ENCODE measurements around the gene APOBEC3C.
"Not testable (repeated sequence)": the region's sequence is repeated elsewhere in the genome, so short reads cannot be mapped to it uniquely, and the experiment has no call there.

Gene APOBEC3C

DNA sequence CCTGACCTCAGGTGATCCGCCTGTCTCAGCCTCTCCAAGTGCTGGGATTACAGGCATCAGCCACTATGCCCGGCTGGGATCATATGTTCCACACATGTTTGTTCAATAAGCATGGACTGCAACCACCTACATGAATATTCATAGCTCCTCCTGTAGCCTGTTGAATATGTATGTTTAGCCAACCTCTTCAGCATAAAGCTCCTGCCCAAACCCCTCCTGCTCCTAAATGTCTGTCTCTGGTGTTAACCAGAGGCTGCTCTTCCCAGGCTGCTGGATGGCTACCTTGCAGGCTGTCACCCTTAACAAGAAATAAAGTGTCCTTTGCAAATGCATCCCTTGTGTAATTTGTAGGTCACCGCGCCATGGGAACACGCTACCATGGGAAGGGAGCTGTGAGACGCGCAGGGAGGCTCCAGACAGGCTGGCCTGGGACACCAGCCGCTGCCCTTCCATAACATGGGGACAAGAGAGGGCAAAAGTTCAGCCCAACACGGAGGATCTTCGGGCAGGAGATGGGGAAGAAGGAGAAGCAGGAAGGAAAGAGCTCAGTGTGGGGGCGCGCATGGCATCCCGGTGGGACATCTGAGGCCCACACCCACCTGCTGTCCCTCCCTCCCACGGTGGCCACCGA is 6.1 kb downstream of the APOBEC3C start:
- not testable (repeated sequence) for DNase-seq (ENCODE audit: low spot score)

DNA sequence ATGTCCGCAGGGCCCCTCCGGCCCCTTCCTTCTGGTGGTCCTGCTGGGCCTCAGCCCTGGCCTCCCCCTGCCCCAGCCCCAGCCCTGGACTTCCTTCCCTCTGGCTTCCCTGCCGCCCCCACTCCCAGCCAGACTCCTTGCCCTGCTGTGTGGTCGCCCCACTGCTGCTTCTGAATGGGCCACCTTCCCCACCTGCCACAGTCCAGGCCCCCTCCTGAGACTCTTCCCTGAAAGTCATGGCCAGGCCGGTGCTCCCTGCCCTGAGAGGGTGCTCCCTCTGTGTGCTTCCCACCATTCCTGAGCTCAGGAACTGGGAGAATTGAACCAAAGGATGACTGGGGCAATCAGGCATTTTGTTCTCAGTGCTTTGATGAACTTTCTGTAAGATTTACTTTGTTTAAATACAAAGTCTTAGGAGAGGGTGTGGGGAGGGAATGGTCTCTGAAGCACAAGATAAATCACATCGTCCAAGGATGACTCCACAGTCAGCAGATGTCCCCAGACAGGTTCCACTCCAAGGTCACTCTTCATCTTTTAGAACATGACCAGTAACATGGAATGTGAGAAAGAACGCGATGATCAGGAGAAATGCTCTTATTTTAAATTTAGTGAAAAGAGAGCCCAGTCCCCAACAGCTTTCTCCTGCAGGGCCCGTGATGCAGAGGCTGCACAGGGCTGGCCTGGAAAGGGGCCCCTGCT is 7.6 kb downstream of the APOBEC3C start:
- DNase-seq (ENCODE audit: low spot score), result no peak

DNA sequence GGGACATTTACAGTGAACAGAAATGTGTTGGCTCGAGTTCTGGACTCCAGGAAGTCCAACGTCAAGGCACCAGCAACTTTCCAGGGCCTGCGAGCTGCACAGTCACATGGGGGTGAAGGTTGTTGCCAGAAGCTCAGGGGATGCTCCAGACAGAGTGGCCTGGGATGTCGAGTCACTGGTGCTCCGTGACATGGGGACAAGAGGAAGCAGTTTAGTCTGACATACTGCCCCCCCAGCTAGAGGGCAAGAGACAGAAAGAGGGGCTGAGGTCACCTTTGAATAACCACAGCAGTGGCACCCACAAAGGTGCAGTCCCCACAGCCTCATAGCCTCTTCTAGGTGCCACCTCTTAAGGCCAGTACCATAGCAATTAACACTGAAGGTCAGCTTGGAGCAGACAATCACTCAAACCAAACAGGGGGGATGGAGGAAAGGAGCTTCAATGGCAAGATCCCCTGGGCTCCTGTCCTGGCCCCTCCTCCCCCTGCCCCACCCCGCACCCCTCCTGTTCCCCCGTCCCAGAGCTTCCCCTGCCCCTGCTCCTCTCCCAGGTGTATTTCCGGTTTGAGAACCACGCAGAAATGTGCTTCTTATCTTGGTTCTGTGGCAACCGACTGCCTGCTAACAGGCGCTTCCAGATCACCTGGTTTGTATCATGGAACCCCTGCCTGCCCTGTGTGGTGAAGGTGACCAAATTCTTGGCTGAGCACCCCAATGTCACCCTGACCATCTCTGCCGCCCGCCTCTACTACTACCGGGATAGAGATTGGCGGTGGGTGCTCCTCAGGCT is 10.7 kb downstream of the APOBEC3C start:
- DNase-seq (ENCODE audit: low spot score), result no peak

DNA sequence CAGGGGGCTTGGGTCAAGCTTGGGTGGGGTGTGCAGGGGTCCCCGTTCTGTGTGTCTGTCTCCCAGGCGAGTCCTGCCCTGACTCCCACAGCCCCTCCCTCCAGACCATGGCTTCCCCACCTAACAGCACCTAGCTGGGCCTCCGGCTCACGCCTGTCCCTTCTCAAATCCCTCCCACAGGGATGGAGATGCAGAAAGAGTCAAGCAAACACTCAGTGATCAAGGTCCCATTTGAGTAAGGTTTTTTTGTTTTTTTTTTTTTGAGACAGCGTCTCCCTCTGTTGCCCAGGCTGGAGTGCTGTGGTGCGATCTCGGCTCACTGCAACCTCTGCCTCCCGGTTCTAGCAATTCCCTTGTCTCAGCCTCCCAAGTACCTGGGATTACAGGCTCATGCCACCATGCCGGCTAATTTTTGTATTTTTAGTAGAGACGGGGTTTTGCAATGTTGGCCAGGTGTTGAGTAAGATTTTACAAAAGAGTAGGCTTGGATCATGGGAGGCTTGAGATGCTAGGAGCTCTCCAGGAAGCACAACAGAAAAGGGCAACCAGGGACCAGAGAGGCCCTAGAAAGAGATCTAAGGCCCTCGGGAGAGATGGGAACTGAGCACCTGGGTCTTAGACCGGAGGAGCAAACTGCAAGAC is 12.6 kb downstream of the APOBEC3C start:
- no peak for DNase-seq (ENCODE audit: low spot score)

DNA sequence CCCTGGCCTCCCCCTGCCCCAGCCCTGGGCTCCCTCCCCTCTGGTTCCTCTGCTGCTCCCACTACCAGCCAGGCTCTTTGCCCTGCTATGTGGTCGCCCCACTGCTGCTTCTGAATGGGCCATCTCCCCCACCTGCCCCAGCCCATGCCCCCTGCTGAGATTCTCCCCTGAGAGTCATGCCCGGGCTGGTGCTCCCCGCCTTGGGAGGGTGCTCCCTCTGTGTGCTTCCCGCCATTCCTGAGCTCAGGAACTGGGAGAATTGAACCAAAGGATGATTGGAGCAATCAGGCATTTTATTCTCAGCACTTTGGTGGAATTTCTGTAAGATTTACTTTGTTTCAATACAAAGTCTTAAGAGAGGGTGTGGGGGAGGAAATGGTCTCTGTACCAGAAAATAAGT is 13.7 kb downstream of the APOBEC3C start:
- no peak for DNase-seq (ENCODE audit: low spot score)

DNA sequence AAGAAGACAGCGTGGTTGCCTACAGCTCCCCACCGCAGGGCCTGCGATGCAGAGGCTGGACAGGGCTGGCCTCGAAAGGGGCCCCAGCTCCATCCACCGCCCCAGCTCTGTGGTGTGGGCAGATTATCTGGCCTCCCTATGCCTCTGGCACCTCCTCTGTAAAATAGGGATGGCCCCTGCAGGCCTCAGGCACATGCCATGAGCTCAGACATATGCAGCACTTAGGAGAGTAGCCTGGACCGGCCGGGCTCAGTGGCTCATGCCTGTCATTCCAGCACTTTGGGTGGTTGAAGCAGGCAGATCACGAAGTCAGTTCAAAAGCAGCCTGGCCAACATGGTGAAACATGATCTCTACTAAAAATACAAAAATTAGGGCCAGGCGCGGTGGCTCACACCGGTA is 14.2 kb downstream of the APOBEC3C start:
- DNase-seq (ENCODE audit: low spot score), result no peak

DNA sequence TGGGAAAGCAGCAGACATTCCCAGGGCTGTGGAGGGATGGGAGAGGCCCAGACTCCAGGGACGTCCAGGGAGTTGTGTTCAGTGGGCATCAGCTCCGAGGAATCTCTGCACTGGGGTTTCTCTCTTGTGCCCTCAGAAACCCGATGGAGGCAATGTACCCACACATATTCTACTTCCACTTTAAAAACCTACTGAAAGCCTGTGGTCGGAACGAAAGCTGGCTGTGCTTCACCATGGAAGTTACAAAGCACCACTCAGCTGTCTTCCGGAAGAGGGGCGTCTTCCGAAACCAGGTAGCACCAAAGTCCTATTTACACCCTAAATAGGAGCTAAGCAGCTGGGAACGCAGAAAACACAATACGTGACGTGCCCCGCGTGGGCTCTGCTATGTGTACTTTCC is 15.2 kb downstream of the APOBEC3C start:
- no peak for DNase-seq (ENCODE audit: low spot score)

DNA sequence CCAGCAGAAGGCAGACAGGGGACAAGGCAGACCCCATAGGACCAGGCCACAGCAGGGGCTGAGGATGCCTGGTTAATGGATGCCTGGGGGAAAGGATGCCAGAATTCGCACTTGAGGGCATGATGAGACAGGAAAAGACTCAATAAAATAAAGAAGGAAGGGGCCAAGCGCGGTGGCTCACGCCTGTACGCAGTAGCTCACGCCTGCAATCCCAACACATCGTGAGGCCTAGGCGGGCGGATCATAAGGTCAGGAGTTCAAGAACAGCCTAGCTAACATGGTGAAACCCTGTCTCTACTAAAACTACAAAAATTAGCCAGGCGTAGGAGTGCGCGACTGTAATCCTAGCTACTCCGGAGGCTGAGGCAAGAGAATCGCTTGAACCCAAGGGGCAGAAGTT is 16.6 kb downstream of the APOBEC3C start:
- no peak for DNase-seq (ENCODE audit: low spot score)

DNA sequence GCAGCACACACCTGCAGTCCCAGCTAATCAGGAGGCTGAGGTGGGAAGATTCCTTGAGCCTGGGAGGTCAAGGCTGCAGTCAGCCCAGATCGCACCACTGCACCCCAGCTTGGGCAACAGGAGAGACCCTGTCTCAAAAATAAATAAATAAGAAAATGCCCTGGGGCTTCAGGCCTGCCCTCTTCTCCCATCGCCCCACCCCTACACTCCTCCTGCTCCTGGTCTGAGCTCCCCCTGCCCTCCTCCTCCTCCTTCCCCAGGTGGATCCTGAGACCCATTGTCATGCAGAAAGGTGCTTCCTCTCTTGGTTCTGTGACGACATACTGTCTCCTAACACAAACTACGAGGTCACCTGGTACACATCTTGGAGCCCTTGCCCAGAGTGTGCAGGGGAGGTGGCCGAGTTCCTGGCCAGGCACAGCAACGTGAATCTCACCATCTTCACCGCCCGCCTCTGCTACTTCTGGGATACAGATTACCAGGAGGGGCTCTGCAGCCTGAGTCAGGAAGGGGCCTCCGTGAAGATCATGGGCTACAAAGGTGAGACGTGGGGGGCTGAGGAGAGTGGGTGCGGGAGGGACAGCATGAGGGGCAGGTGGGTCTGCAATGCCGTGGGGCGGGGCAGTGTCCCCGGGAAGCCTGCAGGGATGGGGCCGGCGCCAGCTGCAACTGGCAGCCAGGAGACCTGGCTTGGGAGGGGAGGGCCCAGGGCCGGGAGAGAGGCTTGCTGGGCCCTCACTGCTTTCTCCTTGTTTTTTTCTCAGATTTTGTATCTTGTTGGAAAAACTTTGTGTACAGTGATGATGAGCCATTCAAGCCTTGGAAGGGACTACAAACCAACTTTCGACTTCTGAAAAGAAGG is 17.6 kb downstream of the APOBEC3C start:
- peak; percentile 40 for DNase-seq (ENCODE audit: low spot score)

DNA sequence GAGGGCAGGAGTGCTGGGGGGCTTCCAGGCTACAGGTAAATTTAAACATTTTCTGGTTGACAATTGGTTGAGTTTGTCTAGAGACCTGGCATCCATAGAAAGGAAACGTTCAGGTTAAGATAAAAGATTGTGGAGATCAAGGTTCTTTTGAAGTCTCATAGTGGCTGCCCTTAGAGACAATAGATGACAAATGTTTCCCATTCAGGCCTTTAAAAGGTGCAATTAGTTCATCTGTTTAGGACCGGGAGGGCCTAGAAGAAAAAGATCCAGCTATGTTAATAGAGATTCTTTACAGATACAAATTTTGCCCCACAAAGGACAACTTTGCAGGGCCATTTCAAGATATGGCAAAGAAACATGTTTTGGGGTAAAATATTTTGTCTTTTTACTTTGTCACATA is 23.0 kb downstream of the APOBEC3C start:
- not testable (repeated sequence) for DNase-seq (ENCODE audit: low spot score)

DNA sequence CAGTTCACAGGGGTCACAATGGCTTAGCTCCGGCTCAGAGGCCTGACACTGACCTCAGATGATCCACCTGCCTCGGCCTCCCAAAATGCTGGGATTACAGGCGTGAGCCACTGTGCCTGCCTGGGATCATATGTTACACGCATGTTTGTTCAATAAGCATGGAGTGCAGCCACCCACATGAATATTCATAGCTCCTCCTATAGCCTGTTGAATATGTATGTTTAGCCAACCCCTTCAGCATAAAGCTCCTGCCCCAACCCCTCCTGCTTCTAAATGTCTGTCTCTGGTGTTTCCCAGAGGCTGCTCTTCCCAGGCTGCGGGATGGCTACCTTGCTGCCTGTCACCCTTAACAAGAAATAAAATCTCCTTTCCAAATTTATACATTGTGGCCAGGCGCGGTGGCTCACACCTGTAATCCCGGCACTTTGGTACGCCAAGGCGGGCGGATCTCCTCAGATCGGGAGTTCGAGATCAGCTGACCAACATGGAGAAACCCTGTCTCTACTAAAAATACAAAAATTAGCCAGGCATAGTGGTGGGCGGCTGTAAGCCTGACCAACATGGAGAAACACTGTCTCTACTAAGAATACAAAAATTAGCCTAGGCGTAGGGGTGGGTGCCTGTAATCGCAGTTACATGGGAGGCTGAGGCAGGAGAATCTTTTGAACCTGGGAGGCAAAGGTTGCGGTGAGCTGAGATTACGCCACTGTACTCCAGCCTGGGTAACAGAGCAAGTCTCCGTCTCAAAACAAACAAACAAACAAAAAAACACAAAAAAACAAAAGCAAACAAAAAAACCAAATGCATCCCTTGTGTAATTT is 25.5 kb downstream of the APOBEC3C start:
- DNase-seq (ENCODE audit: low spot score), result no peak

DNA sequence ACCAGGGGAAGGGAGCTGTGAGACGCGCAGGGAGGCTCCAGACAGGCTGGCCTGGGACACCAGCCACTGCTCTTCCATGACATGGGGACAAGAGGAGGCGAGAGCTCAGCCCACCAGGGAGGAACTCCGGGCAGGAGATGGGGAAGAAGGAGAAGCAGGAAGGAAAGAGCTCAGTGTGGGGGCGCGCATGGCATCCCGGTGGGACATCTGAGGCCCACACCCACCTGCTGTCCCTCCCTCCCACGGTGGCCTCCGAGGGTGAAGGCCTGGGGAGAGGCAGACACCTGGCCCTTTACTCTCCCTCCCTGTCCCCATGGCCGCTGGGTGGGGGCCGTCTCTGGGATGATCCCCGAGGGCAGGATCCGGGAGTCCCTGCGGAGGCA is 26.1 kb downstream of the APOBEC3C start:
- DNase-seq (ENCODE audit: low spot score), result not testable (repeated sequence)

DNA sequence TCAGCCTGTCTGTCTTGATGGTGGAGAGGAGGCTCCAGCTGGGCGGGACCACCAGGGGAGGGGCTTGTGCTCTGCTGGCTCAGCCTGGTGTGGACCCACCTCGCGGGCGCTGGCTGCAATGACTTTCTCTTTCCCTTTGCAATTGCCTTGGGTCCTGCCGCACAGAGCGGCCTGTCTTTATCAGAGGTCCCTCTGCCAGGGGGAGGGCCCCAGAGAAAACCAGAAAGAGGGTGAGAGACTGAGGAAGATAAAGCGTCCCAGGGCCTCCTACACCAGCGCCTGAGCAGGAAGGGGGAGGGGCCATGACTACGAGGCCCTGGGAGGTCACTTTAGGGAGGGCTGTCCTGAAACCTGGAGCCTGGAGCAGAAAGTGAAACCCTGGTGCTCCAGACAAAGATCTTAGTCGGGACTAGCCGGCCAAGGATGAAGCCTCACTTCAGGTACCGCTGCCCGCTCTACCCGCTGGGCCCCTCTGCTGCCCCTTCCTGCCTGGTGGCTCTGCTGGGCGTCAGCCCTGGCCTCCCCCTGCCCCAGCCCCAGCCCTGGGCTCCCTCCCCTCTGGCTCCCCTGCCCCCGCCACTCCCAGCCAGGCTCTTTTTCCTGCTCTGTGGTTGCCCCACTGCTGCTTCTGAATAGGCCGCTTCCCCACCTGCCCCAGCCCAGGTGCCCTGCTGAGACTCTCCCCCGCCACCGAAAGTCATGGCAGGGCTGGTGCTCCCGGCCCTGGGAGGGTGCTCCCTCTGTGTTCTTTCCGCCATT is 26.7 kb downstream of the APOBEC3C start, which contains the start of gene APOBEC3F:
Gene APOBEC3F, plus strand, starts transcription at position 327 of the 759 bp plus-strand sequence. Its CDS starts 97 bp downstream, at position 424.
- peak; percentile 53 for DNase-seq (ENCODE audit: low spot score)

DNA sequence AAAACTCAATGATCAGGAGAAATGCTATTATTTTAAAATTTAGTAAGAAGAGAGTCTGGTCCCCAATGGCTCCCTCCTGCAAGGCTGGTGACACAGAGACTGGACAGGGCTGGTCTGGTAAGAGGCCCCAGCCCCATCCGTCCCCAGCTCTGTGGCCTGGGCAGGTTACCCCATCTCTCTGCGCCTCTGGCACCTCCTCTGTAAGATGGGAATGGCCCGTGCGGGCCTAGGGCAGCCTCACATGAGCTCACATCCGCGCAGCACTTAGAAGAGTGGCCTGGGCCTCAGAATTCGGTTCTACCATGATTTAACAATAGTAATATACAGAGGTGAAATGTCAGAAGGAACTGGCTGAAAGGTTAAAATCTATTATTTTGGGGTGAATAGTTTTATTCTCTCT is 27.9 kb downstream of the APOBEC3C start:
- DNase-seq (ENCODE audit: low spot score), result no peak

DNA sequence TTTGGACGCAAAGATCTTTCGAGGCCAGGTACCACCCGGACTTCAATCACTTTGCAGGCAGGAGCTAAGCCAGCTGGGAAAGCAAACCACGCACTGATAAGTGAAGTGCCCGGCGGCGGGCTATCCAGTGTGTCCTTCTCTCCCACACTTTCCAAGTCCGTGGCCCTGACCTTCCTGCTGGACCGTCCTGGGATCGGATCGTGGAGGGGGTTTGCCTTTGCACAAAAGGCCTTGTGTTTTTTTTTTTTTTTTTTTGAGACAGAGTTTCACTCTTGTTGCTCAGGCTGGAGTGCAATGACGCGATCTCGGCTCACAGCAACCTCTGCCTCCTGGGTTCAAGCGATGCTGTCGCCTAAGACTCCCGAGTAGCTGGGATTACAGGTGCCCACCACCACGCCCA is 29.0 kb downstream of the APOBEC3C start:
- not testable (repeated sequence) for DNase-seq (ENCODE audit: low spot score)

DNA sequence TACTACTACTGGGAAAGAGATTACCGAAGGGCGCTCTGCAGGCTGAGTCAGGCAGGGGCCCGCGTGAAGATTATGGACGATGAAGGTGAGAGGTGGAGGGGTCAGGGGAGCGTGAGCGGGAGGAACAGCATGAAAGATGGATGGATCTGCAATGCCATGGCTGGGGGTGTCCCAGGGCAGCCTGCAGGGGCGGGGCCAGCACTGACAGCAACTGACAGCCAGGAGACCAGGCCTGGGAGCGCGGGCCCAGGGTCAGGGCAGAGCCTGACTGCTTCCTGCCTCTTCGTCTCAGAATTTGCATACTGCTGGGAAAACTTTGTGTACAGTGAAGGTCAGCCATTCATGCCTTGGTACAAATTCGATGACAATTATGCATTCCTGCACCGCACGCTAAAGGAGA is 31.1 kb downstream of the APOBEC3C start:
- not testable (repeated sequence) for DNase-seq (ENCODE audit: low spot score)

DNA sequence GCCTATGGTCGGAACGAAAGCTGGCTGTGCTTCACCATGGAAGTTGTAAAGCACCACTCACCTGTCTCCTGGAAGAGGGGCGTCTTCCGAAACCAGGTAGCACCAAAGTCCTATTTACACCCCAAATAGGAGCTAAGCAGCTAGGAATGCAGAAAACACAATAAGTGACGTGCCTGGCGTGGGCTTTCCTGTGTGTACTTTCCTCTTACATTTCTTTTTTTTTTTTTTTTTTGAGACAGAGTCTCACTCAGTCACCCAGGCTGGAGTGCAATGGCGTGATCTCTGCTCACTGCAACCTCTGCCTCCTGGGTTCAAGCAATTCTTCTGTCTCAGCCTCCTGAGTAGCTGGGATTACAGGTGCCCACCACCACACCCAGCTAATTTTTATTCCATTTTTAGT is 35.4 kb downstream of the APOBEC3C start:
- DNase-seq (ENCODE audit: low spot score), result not testable (repeated sequence)

DNA sequence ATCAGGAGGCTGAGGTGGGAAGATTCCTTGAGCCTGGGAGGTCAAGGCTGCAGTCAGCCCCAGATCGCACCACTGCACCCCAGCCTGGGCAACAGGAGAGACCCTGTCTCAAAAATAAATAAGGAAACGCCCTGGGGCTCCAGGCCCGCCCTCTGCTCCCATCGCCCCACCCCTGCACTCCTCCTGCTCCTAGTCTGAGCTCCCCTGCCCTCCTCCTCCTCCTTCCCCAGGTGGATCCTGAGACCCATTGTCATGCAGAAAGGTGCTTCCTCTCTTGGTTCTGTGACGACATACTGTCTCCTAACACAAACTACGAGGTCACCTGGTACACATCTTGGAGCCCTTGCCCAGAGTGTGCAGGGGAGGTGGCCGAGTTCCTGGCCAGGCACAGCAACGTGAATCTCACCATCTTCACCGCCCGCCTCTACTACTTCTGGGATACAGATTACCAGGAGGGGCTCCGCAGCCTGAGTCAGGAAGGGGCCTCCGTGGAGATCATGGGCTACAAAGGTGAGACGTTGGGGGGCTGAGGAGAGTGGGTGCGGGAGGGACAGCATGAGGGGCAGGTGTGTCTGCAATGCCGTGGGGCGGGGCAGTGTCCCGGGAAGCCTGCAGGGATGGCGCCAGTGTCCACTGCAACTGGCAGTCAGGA is 37.9 kb downstream of the APOBEC3C start:
- DNase-seq (ENCODE audit: low spot score), result not testable (repeated sequence)

DNA sequence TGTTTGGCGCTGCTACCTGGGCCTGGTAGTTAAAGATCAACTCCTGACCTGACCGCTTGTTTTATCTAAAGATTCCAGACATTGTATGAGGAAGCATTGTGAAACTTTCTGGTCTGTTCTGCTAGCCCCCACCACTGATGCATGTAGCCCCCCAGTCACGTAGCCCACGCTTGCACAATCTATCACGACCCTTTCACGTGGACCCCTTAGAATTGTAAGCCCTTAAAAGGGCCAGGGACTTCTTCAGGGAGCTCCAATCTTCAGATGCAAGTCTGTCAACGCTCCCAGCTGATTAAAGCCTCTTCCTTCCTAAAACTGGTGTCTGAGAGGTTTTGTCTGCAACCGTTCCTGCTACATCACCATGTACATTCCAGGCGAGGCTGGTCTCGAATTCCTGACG is 41.6 kb downstream of the APOBEC3C start:
- DNase-seq (ENCODE audit: low spot score), result no peak

All from iPS-NIHi11 (cell line).